K562 (cell line): ENCODE data around the gene METTL3. TPM values are rescaled to one million over a fixed set of nuclear protein-coding genes. Genes with fewer than 3 reads are reported as not detected.
A peak's percentile ranks its signal among the peaks of the same experiment; 100 is the strongest.

ENCODE experiments used
- ARID3A ChIP-seq: IDR thresholded peaks from 2 replicates; pipeline ENCODE4 v1.6.1; 2012; ENCODE audit warnings: low read depth, low read length, improper control_type of control experiment, borderline replicate concordance
- BMI1 ChIP-seq: fragments of 150-350 bp; IDR thresholded peaks from 2 replicates; pipeline ENCODE4 v1.6.1; 2014; ENCODE audit warnings: low read length
- CAMTA2 ChIP-seq: fragments of 250-450 bp; sonication (Bioruptor Pico); conservative IDR thresholded peaks from 2 replicates; pipeline ENCODE4 v1.5.1; 2022
- EHMT2 ChIP-seq: fragments of 450-650 bp; IDR thresholded peaks from 2 replicates; pipeline ENCODE4 v1.6.1; 2018; ENCODE audit warnings: antibody characterized with exemption
- ESRRB ChIP-seq: fragments of 250-450 bp; sonication (Bioruptor Pico); IDR thresholded peaks from 2 replicates; pipeline ENCODE4 v1.5.0; 2020; ENCODE audit warnings: mild to moderate bottlenecking, moderate library complexity, borderline replicate concordance
- GATAD2A ChIP-seq: fragments of 450-650 bp; IDR thresholded peaks from 2 replicates; pipeline ENCODE4 v1.6.1; 2017
- KAT7 ChIP-seq: sonication (generic); formaldehyde crosslinking; IDR thresholded peaks from 2 replicates; pipeline ENCODE4 v1.8.0; 2022; ENCODE audit warnings: missing genetic modification reagents, mild to moderate bottlenecking, borderline replicate concordance
- MAFF ChIP-seq: IDR thresholded peaks from 2 replicates; pipeline ENCODE4 v1.6.1; 2012; ENCODE audit warnings: low read length, improper control_type of control experiment
- NCOR1 ChIP-seq: fragments of 450-650 bp; IDR thresholded peaks from 2 replicates; pipeline ENCODE4 v1.6.1; 2016; ENCODE audit warnings: mild to moderate bottlenecking, moderate library complexity
- NR1H2 ChIP-seq: sonication (generic); formaldehyde crosslinking; IDR thresholded peaks from 2 replicates; pipeline ENCODE4 v1.4.0; 2020; ENCODE audit warnings: mild to moderate bottlenecking, missing genetic modification reagents
- RBM14 ChIP-seq: fragments of 200-400 bp; formaldehyde crosslinking; IDR thresholded peaks from 2 replicates; pipeline ENCODE4 v1.6.1; 2018; ENCODE audit warnings: low read depth, mild to moderate bottlenecking, low read length, moderate library complexity, borderline replicate concordance; ENCODE audit not compliant: insufficient read depth
- RBM34 ChIP-seq: fragments of 200-400 bp; formaldehyde crosslinking; IDR thresholded peaks from 2 replicates; pipeline ENCODE4 v1.6.1; 2018; ENCODE audit warnings: low read length, borderline replicate concordance; ENCODE audit not compliant: insufficient read depth
- RERE ChIP-seq: sonication (generic); formaldehyde crosslinking; IDR thresholded peaks from 2 replicates; pipeline ENCODE4 v1.8.0; 2023; ENCODE audit warnings: missing genetic modification reagents, mild to moderate bottlenecking, borderline replicate concordance
- SAFB ChIP-seq: fragments of 200-400 bp; formaldehyde crosslinking; IDR thresholded peaks from 2 replicates; pipeline ENCODE4 v1.6.1; 2017; ENCODE audit warnings: low read depth, low read length, borderline replicate concordance
- SIN3A ChIP-seq, 2 experiments: fragments of 150-350 bp in 1 of 2; IDR thresholded peaks; 2 replicates each; pipeline ENCODE4 v1.6.1; 2011 to 2016; ENCODE audit warnings: borderline replicate concordance in 2 of 2, low read depth in 2 of 2, low read length in 2 of 2, mild to moderate bottlenecking in 2 of 2, moderate library complexity in 2 of 2; ENCODE audit not compliant: control insufficient read depth in 1 of 2
- SRSF9 ChIP-seq: fragments of 200-400 bp; formaldehyde crosslinking; IDR thresholded peaks from 2 replicates; pipeline ENCODE4 v1.6.1; 2017; ENCODE audit warnings: low read depth, low read length, borderline replicate concordance
- U2AF1 ChIP-seq: fragments of 200-400 bp; formaldehyde crosslinking; optimal IDR thresholded peaks from 2 replicates; pipeline ENCODE3; 2017; ENCODE audit warnings: mild to moderate bottlenecking, low read depth, low read length, moderate library complexity
- ZNF184 ChIP-seq: sonication (generic); formaldehyde crosslinking; IDR thresholded peaks from 2 replicates; pipeline ENCODE4 v1.5.0; 2020; ENCODE audit warnings: missing genetic modification reagents
- ZNF282 ChIP-seq: sonication (generic); formaldehyde crosslinking; IDR thresholded peaks from 2 replicates; pipeline ENCODE4 v1.8.1; 2023; ENCODE audit warnings: missing genetic modification reagents
- ZNF347 ChIP-seq: fragments of 450-650 bp; formaldehyde crosslinking; IDR thresholded peaks from 2 replicates; pipeline ENCODE4 v1.4.0; 2020; ENCODE audit warnings: low read depth, mild to moderate bottlenecking, moderate library complexity
- ZNF354B ChIP-seq: fragments of 250-450 bp; sonication (Bioruptor Pico); IDR thresholded peaks from 2 replicates; pipeline ENCODE4 v1.4.0; 2020
- ZNF431 ChIP-seq: sonication (generic); formaldehyde crosslinking; IDR thresholded peaks from 2 replicates; pipeline ENCODE4 v1.8.0; 2022; ENCODE audit warnings: mild to moderate bottlenecking, missing genetic modification reagents
- ZNF584 ChIP-seq: fragments of 200-800 bp; sonication (Bioruptor generic); IDR thresholded peaks from 2 replicates; pipeline ENCODE4 v1.6.1; 2016; ENCODE audit warnings: low read depth, mild to moderate bottlenecking, missing genetic modification characterization, missing compliant biosample characterization
- polyA plus RNA-seq, 8 experiments: library from polyadenylated mRNA; depleted of rRNA in 4 of 8; stranded (reverse) in 5 of 8; unstranded in 3 of 8; fragments of >200 nt; fragmentation: Nextera tagmentation in 2 of 8; fragmentation: Illumina TruSeq in 1 of 8; extraction: Ambion mirVana in 2 of 8; extraction: Trizol in 1 of 8; gene quantifications; 2 replicates each; pipeline versions ENCODE4 v1.2.1 to v1.2.3, GENCODE V29; 2011 to 2014; ENCODE audit warnings: inconsistent platforms in 1 of 8, missing spikeins in 1 of 8
- total RNA-seq, 7 experiments: library from RNA; depleted of rRNA in 6 of 7; stranded (reverse); fragments of >200 nt in 6 of 7; fragmentation: Illumina TruSeq in 2 of 7; extraction: Trizol in 2 of 7; gene quantifications; 2 replicates each; pipeline versions ENCODE4 v1.2.1 to v1.2.3, GENCODE V29; 2011 to 2021; ENCODE audit warnings: low replicate concordance in 1 of 7

Gene METTL3
- total and polyA plus RNA-seq, 9 of the 15 experiments (the other 6 are each of a cell fraction or from before 2014, with no cell fraction given): 42.1 to 151 (median 65.7) TPM

- TF ChIP-seq ZNF184 (CRISPR knock-in tag) (no peak), SRSF9 (no peak), EHMT2 (no peak), ARID3A (no peak), RBM34 (no peak), ZNF347 (CRISPR knock-in tag) (no peak), U2AF1 (no peak), ZNF431 (CRISPR knock-in tag) (no peak), SAFB (no peak), MAFF (no peak), RBM14 (no peak), BMI1 (no peak), ZNF282 (no peak), ESRRB (CRISPR knock-in tag) (no peak), KAT7 (CRISPR knock-in tag) (no peak), SIN3A (IDR thresholded peaks at IDR 0.05; ENCODE audit: borderline replicate concordance in 2 of 2, control insufficient read depth in 1 of 2, low read depth in 2 of 2, low read length in 2 of 2) (peak; percentile 50 to 63; a peak in 1 of 4 replicates), NCOR1 (peak; percentile 37; the same call in 1 of the 2 replicates), RERE (CRISPR knock-in tag) (no peak), ZNF584 (CRISPR knock-in tag) (no peak), GATAD2A (no peak), CAMTA2 (CRISPR knock-in tag) (no peak), NR1H2 (CRISPR knock-in tag) (no peak), ZNF354B (no peak)
These were observed 34.0 kb downstream of the METTL3 start, which contains the start of the genes RAB2B and TOX4 (continued) for GRCh38 chr14:21476925-21477681.
